Neutrophil (primary cell): ENCODE data around the gene AIM2.
A peak's percentile ranks its signal among the peaks of the same experiment; 100 is the strongest.

ENCODE experiments used
- H3K27ac ChIP-seq: fragments of 200-600 bp; sonication (generic); 2 replicates; pipeline ENCODE4 v1.5.1; 2016; ENCODE audit warnings: mild to moderate bottlenecking, moderate library complexity
- H3K27me3 ChIP-seq: fragments of 200-600 bp; sonication (generic); 2 replicates; pipeline ENCODE4 v1.6.0; 2016; ENCODE audit warnings: mild to moderate bottlenecking
- H3K36me3 ChIP-seq: fragments of 200-600 bp; sonication (generic); 2 replicates; pipeline ENCODE4 v1.5.1; 2017
- H3K4me1 ChIP-seq, 2 experiments: fragments of 200-600 bp in 1 of 2; sonication (generic) in 1 of 2; 1 replicate in 1 of 2; 2 replicates in 1 of 2; pipeline versions ENCODE4 v1.5.1 to v1.6.1; 2013 to 2016; ENCODE audit warnings: low read depth in 1 of 2, low read length in 1 of 2, mild to moderate bottlenecking in 1 of 2, moderate library complexity in 1 of 2; ENCODE audit not compliant: control insufficient read depth in 1 of 2, insufficient read depth in 1 of 2
- H3K4me3 ChIP-seq, 2 experiments: fragments of 200-600 bp in 1 of 2; sonication (generic) in 1 of 2; 1 replicate in 1 of 2; 2 replicates in 1 of 2; pipeline ENCODE4 v1.5.1; 2013 to 2016; ENCODE audit warnings: low read depth in 1 of 2, low read length in 1 of 2, mild to moderate bottlenecking in 1 of 2, moderate library complexity in 1 of 2
- H3K9me3 ChIP-seq: fragments of 200-600 bp; sonication (generic); 2 replicates; pipeline ENCODE4 v1.5.1; 2016
- CTCF ChIP-seq: fragments of 200-600 bp; sonication (generic); IDR thresholded peaks from 2 replicates; pipeline ENCODE4 v1.5.1; 2016; ENCODE audit warnings: antibody characterized with exemption

AIM2 gene

GRCh38 chr1:159077120-159077961 is 775 bp upstream of the AIM2 start:
- H3K27me3 ChIP-seq: no peaks in the 10 kb centered on the region
- H3K36me3 ChIP-seq: no peaks in the 10 kb centered on the region
- no peaks in the 10 kb centered on the region for H3K9me3 ChIP-seq
- H3K4me1 ChIP-seq: peaks cover 78% of the 10 kb centered on the region in 2 experiments
- peak overlapping the region; percentile 86 for H3K27ac ChIP-seq
- TF ChIP-seq CTCF: no peak
- peak overlapping the region; percentile 52 to 57 for H3K4me3 ChIP-seq

- peak overlapping the region; percentile 19 for H3K27ac ChIP-seq
- no peak overlapping the region for H3K4me3 ChIP-seq
- H3K36me3 ChIP-seq: no peaks in the 10 kb centered on the region
- peaks cover 54 to 59% of the 10 kb centered on the region in 2 experiments for H3K4me1 ChIP-seq
- peak; percentile 87 for TF ChIP-seq CTCF
- H3K9me3 ChIP-seq: no peaks in the 10 kb centered on the region
- no peaks in the 10 kb centered on the region for H3K27me3 ChIP-seq
These were observed 4.5 kb downstream of the AIM2 start for GRCh38 chr1:159071970-159072582.

- peaks cover 4% of the 10 kb centered on the region for H3K36me3 ChIP-seq
- H3K4me3 ChIP-seq: no peak overlapping the region
- no peaks in the 10 kb centered on the region for H3K27me3 ChIP-seq
- H3K9me3 ChIP-seq: no peaks in the 10 kb centered on the region
- H3K4me1 ChIP-seq: peaks cover 27 to 36% of the 10 kb centered on the region in 2 experiments
- TF ChIP-seq CTCF: no peak
- peak overlapping the region; percentile 86 for H3K27ac ChIP-seq
These were observed 7.7 kb downstream of the AIM2 start for GRCh38 chr1:159068886-159069285.

- no peaks in the 10 kb centered on the region for H3K9me3 ChIP-seq
These were observed 8.6 kb downstream of the AIM2 start for GRCh38 chr1:159067699-159068621.

More at GRCh38 chr1:159067699-159068621, 8.6 kb downstream of the AIM2 start:
- Histone ChIP-seq H3K4me1 (peaks cover 27 to 36% of the 10 kb centered on the region in 2 experiments), H3K27me3 (no peaks in the 10 kb centered on the region), H3K4me3 (peak overlapping the region in 1 of 2 experiments; percentile 6), H3K36me3 (peaks cover 5% of the 10 kb centered on the region), H3K27ac (peak overlapping the region; percentile 86)
- no peak for TF ChIP-seq CTCF
